Natural killer cell (primary cell): ENCODE data around the gene ANKRD13D. TPM values are rescaled to one million over a fixed set of nuclear protein-coding genes. Genes with fewer than 3 reads are reported as not detected.

ENCODE experiments used
- ATAC-seq, 3 donors: fragments of 150-1000 bp in 2 of 3; fragments of 200-7000 bp in 1 of 3; cut with Tn5 transposase; 1 replicate in 1 of 3; 2 replicates in 2 of 3; pipeline ENCODE4 v1.10.0; 2021; ENCODE audit warnings: mild to moderate bottlenecking in 2 of 3, moderate library complexity in 2 of 3
- DNase-seq, 2 donors: peaks; one replicate each; pipeline versions ENCODE4 v3.0.0 to v3.0.0-alpha.2; 2013 to 2021; ENCODE audit warnings: mixed read lengths in 1 of 2
- H3K27ac ChIP-seq: one replicate; pipeline ENCODE4 v1.5.1; 2013; ENCODE audit warnings: mild to moderate bottlenecking, low read length
- H3K27me3 ChIP-seq: one replicate; pipeline ENCODE4 v1.6.1; 2013; ENCODE audit warnings: low read length; ENCODE audit not compliant: control insufficient read depth, insufficient read depth
- H3K36me3 ChIP-seq: one replicate; pipeline ENCODE4 v1.6.1; 2013; ENCODE audit warnings: low read length; ENCODE audit not compliant: control insufficient read depth, insufficient read depth
- H3K4me1 ChIP-seq: one replicate; pipeline ENCODE4 v1.6.1; 2013; ENCODE audit warnings: low read length; ENCODE audit not compliant: control insufficient read depth, insufficient read depth
- H3K4me3 ChIP-seq: one replicate; pipeline ENCODE4 v1.5.1; 2013; ENCODE audit warnings: low read length
- H3K9me3 ChIP-seq: one replicate; pipeline ENCODE4 v1.6.1; 2013; ENCODE audit warnings: low read length; ENCODE audit not compliant: control insufficient read depth, insufficient read depth
- H3K27ac Mint-ChIP-seq, 2 donors: one replicate each; pipeline ENCODE4 v1.8.0; 2022; ENCODE audit warnings: mild to moderate bottlenecking in 2 of 2, mixed read lengths in 2 of 2, moderate library complexity in 1 of 2
- H3K27me3 Mint-ChIP-seq, 2 donors: one replicate each; pipeline ENCODE4 v1.8.0; 2022; ENCODE audit warnings: low read depth in 2 of 2, mixed read lengths in 2 of 2
- H3K36me3 Mint-ChIP-seq: one replicate; pipeline ENCODE4 v1.8.0; 2022; ENCODE audit warnings: mixed read lengths
- H3K4me1 Mint-ChIP-seq, 2 donors: one replicate each; pipeline ENCODE4 v1.8.0; 2022; ENCODE audit warnings: mixed read lengths in 2 of 2
- H3K4me3 Mint-ChIP-seq: one replicate; pipeline ENCODE4 v1.8.0; 2022; ENCODE audit warnings: mild to moderate bottlenecking, moderate library complexity, mixed read lengths
- H3K9me3 Mint-ChIP-seq, 2 donors: one replicate each; pipeline ENCODE4 v1.8.0; 2022; ENCODE audit warnings: mixed read lengths in 2 of 2
- WGBS: methylation state at CpG from one replicate; pipeline ENCODE4 v1.1.7; 2013; ENCODE audit warnings: missing lambda C conversion rate; ENCODE audit not compliant: insufficient coverage; 5-methylcytosine and 5-hydroxymethylcytosine counted together
- intact Hi-C: fragments of 100-400 bp; cut with micrococcal nuclease; formaldehyde crosslinking; loops from one replicate; pipeline ENCODE4 v1.14.2; 2022
- total RNA-seq, 4 donors: library from RNA; stranded (reverse); fragments of 120-200 nt in 1 of 4; gene quantifications; one replicate each; pipeline versions ENCODE4 v1.2.3 to v1.2.4, GENCODE V29; 2013 to 2022
- TF ChIP-seq, protein P1 (sequence below): fragments of 200-600 bp; IDR thresholded peaks from one replicate; pipeline ENCODE4 v1.8.0; 2022; ENCODE audit warnings: antibody characterized with exemption

Gene ANKRD13D
- total RNA-seq, 3 donors from 2014 or later (not counting 1 experiment from before 2014, with no cell fraction given), result 212 to 316 (median 231) TPM

DNA sequence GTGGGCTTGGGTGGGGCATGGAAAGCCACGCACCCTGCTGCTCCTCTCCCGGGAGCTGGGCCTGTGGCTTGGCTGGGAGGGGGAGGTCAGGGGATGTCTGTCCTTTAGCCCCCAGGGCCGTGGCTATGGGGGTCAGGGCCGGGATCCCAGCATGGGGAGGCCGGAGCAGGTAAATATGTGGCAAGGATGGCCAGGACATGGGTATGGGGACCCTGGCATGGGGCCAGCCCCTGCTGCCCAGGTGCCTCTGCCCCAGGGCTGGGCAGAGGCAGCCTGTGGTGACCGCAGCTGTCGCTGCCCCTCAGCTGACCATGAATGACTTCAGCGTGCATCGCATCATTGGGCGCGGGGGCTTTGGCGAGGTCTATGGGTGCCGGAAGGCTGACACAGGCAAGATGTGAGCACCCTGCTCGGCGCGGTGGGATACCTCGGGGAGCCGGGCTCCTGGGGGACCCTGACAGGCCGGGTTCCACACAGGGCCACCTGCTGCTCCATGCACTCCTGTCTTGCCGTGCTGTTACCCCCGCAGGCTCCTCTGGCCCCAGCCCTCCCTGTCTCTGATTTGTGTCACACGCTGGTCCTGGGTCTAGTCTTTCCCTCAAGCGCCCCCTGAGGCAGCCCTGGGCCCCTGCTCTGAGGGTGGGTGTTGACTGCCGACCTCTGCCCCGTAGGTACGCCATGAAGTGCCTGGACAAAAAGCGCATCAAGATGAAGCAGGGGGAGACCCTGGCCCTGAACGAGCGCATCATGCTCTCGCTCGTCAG is 8.1 kb upstream of the ANKRD13D start:
- H3K27me3 ChIP-seq, result no peaks in the 10 kb centered on the region
- TF ChIP-seq, protein P1, sequence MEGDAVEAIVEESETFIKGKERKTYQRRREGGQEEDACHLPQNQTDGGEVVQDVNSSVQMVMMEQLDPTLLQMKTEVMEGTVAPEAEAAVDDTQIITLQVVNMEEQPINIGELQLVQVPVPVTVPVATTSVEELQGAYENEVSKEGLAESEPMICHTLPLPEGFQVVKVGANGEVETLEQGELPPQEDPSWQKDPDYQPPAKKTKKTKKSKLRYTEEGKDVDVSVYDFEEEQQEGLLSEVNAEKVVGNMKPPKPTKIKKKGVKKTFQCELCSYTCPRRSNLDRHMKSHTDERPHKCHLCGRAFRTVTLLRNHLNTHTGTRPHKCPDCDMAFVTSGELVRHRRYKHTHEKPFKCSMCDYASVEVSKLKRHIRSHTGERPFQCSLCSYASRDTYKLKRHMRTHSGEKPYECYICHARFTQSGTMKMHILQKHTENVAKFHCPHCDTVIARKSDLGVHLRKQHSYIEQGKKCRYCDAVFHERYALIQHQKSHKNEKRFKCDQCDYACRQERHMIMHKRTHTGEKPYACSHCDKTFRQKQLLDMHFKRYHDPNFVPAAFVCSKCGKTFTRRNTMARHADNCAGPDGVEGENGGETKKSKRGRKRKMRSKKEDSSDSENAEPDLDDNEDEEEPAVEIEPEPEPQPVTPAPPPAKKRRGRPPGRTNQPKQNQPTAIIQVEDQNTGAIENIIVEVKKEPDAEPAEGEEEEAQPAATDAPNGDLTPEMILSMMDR, result no peak
- intact Hi-C loops, result no loop called here
- peaks cover 100% of the 10 kb centered on the region for H3K4me1 ChIP-seq
- Mint-ChIP-seq H3K4me3 (no peak overlapping the region), H3K27ac (peak overlapping the region; percentile 96 to 97), H3K9me3 (no peaks in the 10 kb centered on the region), H3K27me3 (no peaks in the 10 kb centered on the region), H3K36me3 (no peaks in the 10 kb centered on the region), H3K4me1 (peaks cover 36 to 50% of the 10 kb centered on the region in 2 donors)
- H3K27ac ChIP-seq, result peak overlapping the region; percentile 42
- ATAC-seq (no peak), DNase-seq (no peak)
- H3K36me3 ChIP-seq, result peaks cover 89% of the 10 kb centered on the region
- H3K4me3 ChIP-seq, result no peak overlapping the region
- WGBS, result 94% methylated on average over 31 of the region's 31 CpGs
- H3K9me3 ChIP-seq, result no peaks in the 10 kb centered on the region

DNA sequence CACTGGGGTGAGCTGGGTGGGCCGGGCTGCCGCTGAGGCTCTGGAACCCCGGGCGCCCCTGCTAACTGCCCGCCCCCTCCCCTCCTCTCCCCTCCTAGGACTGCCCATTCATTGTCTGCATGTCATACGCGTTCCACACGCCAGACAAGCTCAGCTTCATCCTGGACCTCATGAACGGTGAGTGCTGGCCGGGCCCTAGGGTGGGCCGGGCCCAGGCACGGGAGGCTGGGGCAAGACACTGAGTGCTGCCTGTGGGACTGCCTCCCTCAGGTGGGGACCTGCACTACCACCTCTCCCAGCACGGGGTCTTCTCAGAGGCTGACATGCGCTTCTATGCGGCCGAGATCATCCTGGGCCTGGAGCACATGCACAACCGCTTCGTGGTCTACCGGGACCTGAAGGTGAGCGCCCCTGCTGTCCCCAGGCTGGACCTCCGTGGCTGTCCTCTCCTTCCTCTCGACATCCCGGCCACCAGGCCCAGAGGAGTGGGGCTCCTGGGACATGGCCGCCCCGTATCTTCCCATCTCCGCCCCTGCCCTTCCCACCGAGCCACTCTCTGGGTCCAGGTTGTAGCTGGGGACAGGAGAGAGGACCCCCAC is 7.5 kb upstream of the ANKRD13D start:
- H3K4me1 ChIP-seq, result peaks cover 100% of the 10 kb centered on the region
- intact Hi-C loops, result no loop called here
- no peaks in the 10 kb centered on the region for H3K27me3 ChIP-seq
- peak overlapping the region; percentile 12 for H3K27ac ChIP-seq
- Mint-ChIP-seq H3K4me3 (no peak overlapping the region), H3K27me3 (no peaks in the 10 kb centered on the region), H3K36me3 (no peaks in the 10 kb centered on the region), H3K27ac (peak overlapping the region in 1 of 2 donors; percentile 68), H3K4me1 (peaks cover 35 to 50% of the 10 kb centered on the region in 2 donors), H3K9me3 (no peaks in the 10 kb centered on the region)
- TF ChIP-seq, protein P1, result no peak
- 96% methylated on average over 27 of the region's 27 CpGs for WGBS
- ATAC-seq, result no peak
- peaks cover 90% of the 10 kb centered on the region for H3K36me3 ChIP-seq
- DNase-seq, result no peak
- no peaks in the 10 kb centered on the region for H3K9me3 ChIP-seq
- H3K4me3 ChIP-seq, result no peak overlapping the region

DNA sequence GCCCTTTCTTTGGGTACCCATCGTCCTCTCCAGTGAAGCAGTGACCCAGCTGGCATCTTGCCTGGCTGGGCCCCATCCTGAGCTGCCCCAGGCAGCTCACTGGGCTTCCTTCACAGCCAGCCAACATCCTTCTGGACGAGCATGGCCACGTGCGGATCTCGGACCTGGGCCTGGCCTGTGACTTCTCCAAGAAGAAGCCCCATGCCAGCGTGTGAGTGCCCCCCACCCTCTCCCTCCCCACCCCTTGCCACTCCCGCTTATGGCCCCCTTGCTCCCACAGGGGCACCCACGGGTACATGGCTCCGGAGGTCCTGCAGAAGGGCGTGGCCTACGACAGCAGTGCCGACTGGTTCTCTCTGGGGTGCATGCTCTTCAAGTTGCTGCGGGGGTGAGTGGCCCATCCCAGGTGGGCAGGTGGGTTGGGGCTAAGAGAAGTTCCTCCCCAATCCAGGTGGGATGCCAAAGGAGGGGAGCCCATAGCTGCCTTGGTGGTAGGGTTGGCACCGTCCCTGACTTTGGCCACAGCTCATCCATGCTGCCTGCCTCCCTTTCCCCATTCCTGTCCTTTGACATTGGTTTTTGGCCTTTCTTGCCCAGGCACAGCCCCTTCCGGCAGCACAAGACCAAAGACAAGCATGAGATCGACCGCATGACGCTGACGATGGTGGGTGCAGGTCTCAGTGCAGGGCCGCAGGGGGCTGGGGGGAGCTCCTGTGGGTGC is 6.8 kb upstream of the ANKRD13D start:
- Histone ChIP-seq H3K4me3 (no peak overlapping the region), H3K36me3 (peaks cover 92% of the 10 kb centered on the region), H3K9me3 (no peaks in the 10 kb centered on the region), H3K4me1 (peaks cover 100% of the 10 kb centered on the region), H3K27ac (peak overlapping the region; percentile 12), H3K27me3 (no peaks in the 10 kb centered on the region)
- Mint-ChIP-seq H3K27ac (peak overlapping the region in 1 of 2 donors; percentile 68), H3K36me3 (no peaks in the 10 kb centered on the region), H3K9me3 (no peaks in the 10 kb centered on the region), H3K27me3 (no peaks in the 10 kb centered on the region), H3K4me3 (no peak overlapping the region), H3K4me1 (peaks cover 35 to 50% of the 10 kb centered on the region in 2 donors)
- ATAC-seq (no peak), DNase-seq (no peak)
- TF ChIP-seq, protein P1, result no peak
- intact Hi-C loops, result no loop called here
- WGBS, result 90% methylated on average over 20 of the region's 20 CpGs
